ENCODE measurements around the gene FRAT1. TPM values are rescaled to one million over a fixed set of nuclear protein-coding genes. Genes with fewer than 3 reads are reported as not detected.
A peak's percentile ranks its signal among the peaks of the same experiment; 100 is the strongest.

FRAT1 gene
- total RNA-seq, 6 experiments from 2014 or later, result 3.5 to 8.5 (median 7.4) TPM

DNA sequence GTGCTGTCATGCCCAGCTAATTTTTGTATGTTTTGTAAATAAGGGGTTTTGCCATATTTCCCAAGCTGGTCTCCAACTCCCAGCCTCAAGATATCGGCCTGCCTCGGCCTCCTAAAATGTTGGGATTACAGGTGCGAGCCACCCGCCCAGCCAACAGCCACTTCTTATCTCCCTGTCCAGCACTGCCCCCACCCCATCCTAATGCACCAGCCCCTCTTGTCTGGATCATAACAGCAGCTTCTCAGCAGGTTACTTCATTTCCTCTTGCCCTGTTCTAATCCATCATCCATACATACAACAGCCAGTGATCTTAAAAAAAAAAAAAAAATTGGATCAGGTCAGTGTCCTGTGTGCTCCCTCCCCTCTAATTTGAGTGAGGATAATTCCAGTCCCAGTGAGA lies 28.2 kb downstream of the FRAT1 start:
- Histone ChIP-seq H3K9me3 (no peaks in the 10 kb centered on the region), H3K36me3 (no peaks in the 10 kb centered on the region), H3K4me3 (no peak overlapping the region), H3K27me3 (no peaks in the 10 kb centered on the region), H3K27ac (no peak overlapping the region), H3K4me1 (no peaks in the 10 kb centered on the region)
- intact Hi-C loops (cut with DNase I), result no loop called here
- no CpG with 5 or more reads among the region's 4 CpGs for WGBS (ENCODE audit: insufficient coverage, low coverage, low lambda C conversion rate, missing lambda C conversion rate)
- TF ChIP-seq, protein P1, sequence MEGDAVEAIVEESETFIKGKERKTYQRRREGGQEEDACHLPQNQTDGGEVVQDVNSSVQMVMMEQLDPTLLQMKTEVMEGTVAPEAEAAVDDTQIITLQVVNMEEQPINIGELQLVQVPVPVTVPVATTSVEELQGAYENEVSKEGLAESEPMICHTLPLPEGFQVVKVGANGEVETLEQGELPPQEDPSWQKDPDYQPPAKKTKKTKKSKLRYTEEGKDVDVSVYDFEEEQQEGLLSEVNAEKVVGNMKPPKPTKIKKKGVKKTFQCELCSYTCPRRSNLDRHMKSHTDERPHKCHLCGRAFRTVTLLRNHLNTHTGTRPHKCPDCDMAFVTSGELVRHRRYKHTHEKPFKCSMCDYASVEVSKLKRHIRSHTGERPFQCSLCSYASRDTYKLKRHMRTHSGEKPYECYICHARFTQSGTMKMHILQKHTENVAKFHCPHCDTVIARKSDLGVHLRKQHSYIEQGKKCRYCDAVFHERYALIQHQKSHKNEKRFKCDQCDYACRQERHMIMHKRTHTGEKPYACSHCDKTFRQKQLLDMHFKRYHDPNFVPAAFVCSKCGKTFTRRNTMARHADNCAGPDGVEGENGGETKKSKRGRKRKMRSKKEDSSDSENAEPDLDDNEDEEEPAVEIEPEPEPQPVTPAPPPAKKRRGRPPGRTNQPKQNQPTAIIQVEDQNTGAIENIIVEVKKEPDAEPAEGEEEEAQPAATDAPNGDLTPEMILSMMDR (IDR thresholded peaks at IDR 0.05), result no peak
- no peak for TF ChIP-seq POLR2A (IDR thresholded peaks at IDR 0.05)
- DNase-seq (no peak), ATAC-seq (no peak)

DNA sequence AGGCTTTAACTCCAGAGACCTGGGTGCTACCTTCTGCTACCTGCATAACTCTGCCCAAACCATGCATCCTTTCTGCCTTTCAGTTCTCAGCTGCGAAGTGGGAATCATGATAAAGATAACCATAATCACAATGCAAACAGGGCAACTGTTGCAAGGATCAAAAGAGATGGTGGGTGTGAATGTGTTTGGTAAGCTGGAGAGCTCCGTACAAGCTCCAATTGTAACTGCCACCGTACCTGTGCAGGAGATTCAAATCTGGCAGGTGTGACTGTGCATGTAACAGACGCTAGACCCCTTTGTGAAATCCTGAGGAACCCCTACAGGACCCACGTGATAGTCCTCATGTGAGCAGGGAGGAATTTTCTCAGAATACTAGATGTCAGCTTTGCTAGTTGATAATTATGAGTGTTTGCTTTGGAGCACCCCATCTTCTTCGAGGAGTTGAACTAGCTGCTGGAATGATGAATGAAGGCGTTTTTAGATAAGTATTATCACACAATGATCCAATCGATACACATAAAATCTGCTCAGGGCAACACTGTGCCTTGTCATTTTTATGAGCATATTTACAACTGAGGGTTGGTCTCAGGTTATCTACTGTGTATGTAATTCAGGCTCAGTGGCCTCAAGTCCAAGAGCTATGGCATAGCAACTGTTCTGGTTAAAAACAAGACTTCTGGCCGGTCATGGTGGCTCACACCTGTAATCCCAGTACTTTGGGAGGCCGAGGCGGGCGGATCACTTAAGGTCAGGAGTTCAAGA lies 30.9 kb downstream of the FRAT1 start:
- Histone ChIP-seq H3K27ac (no peak overlapping the region), H3K36me3 (no peaks in the 10 kb centered on the region), H3K9me3 (no peaks in the 10 kb centered on the region), H3K4me1 (no peaks in the 10 kb centered on the region), H3K27me3 (no peaks in the 10 kb centered on the region), H3K4me3 (no peak overlapping the region)
- TF ChIP-seq, protein P1 (IDR thresholded peaks at IDR 0.05), result no peak
- TF ChIP-seq POLR2A (IDR thresholded peaks at IDR 0.05), result no peak
- 85% methylated on average over 10 of the region's 12 CpGs for WGBS (ENCODE audit: insufficient coverage, low coverage, low lambda C conversion rate, missing lambda C conversion rate)
- DNase-seq, result no peak
- ATAC-seq, result no peak
- intact Hi-C loops (cut with DNase I), result no loop called here

DNA sequence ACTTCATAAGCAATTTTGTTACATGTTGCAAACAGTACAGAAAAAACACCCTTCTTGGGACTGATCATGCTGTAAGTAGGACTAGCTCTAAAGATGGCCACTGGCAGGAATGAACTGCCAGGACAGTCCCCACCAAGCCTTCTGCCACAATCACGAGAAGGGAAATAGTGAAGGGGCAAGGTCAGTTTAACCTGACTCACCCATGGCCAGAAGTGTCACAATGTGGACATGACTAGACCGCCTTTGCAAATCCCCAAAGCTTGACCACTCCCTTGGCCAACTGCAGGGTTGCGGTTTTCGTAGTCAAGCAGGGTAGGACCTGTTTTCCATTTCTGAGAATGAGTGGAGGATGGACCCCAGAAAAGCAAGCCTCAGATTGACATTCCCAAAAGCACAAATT lies 34.9 kb downstream of the FRAT1 start:
- DNase-seq (no peak), ATAC-seq (peak; percentile 28 to 48 (median 35))
- H3K27me3 ChIP-seq, result no peaks in the 10 kb centered on the region
- H3K4me1 ChIP-seq, result no peaks in the 10 kb centered on the region
- no peak overlapping the region for H3K4me3 ChIP-seq
- H3K36me3 ChIP-seq, result no peaks in the 10 kb centered on the region
- H3K27ac ChIP-seq, result no peak overlapping the region
- WGBS (ENCODE audit: insufficient coverage, low coverage, low lambda C conversion rate, missing lambda C conversion rate), result 20% methylated on average over 1 of the region's 4 CpGs
- intact Hi-C loops (cut with DNase I), result no loop called here
- TF ChIP-seq, protein P1 (IDR thresholded peaks at IDR 0.05), result no peak
- TF ChIP-seq POLR2A (IDR thresholded peaks at IDR 0.05), result no peak
- H3K9me3 ChIP-seq, result no peaks in the 10 kb centered on the region

DNA sequence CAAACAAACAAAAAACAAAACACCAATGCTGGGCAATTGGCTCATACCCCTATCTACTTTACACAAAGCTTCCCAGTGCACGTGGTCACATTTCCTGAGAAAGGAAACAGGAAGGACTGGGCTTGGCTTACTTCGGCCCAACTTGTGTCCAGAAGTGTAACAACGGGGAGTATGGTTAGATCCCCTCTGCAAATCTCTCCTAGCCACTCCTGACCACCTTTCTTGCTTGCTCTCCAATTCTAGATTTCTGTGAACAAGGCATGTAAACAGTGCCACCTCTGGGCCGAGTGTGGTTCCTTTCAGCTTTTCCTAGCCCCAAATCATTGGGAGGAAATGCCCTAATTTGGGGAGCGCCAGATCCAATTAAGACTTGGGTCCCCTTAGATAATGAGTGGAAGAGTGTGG lies 36.5 kb downstream of the FRAT1 start:
- no peaks in the 10 kb centered on the region for H3K9me3 ChIP-seq
- no peaks in the 10 kb centered on the region for H3K27me3 ChIP-seq
- TF ChIP-seq, protein P1 (IDR thresholded peaks at IDR 0.05), result peak; percentile 33 to 52 (median 48)
- TF ChIP-seq POLR2A (IDR thresholded peaks at IDR 0.05), result no peak
- peak overlapping the region in 2 of 3 donors; percentile 12 to 19 for H3K27ac ChIP-seq
- no peaks in the 10 kb centered on the region for H3K4me1 ChIP-seq
- H3K36me3 ChIP-seq, result no peaks in the 10 kb centered on the region
- H3K4me3 ChIP-seq, result no peak overlapping the region
- ATAC-seq, result peak; percentile 61 to 69 (median 67)
- intact Hi-C loops (cut with DNase I), result no loop called here
- WGBS (ENCODE audit: insufficient coverage, low coverage, low lambda C conversion rate, missing lambda C conversion rate), result 25% methylated on average over 5 of the region's 5 CpGs
- no peak for DNase-seq
